ENCODE measurements around the gene PIK3C2B. TPM values are rescaled to one million over a fixed set of nuclear protein-coding genes. Genes with fewer than 3 reads are reported as not detected.

Gene PIK3C2B
- total and polyA plus RNA-seq, 2 donors (not counting 3 experiments of a cell fraction or from before 2014, with no cell fraction given) = 33.7 to 49.0 TPM

GRCh38 chr1:204450461-204451257 lies 43.9 kb downstream of the PIK3C2B start:
- dilution Hi-C loops (cut with MboI; ENCODE audit: extremely low pct_ligation_motif_present, low sequenced_read_pairs) (no loop called here), intact Hi-C loops (cut with micrococcal nuclease) (no loop called here)
- ChIA-PET CTCF (interaction anchor here (0.9 to 34.5 kb wide), 5 partner anchors 12 to 52 kb away, joined by 3 to 1267 read pairs (median 9); partner anchors contain the start of gene PIK3C2B), POLR2A (no interaction called here)
- H4K20me1 ChIP-seq (replicated peaks; ENCODE audit: control insufficient read depth, extremely low read depth, insufficient read depth, low read length) = no peaks in the 10 kb centered on the region
- no peaks in the 10 kb centered on the region for H3K9me1 ChIP-seq (replicated peaks; ENCODE audit: control insufficient read depth, extremely low read depth, insufficient read depth, low read length)
- BruUV-seq (replicated peaks) = no TSS peak
- no peaks in the 10 kb centered on the region for H3K9me3 ChIP-seq (replicated peaks; ENCODE audit: control insufficient read depth, insufficient read depth, low read length)
- no peak overlapping the region for H3K9ac ChIP-seq (replicated peaks; ENCODE audit: extremely low read depth, insufficient read depth, low read length)
- no peak overlapping the region for H2AFZ ChIP-seq (ENCODE audit: low read depth, low read length)
- no peak overlapping the region for H3K27ac ChIP-seq (ENCODE audit: insufficient read depth, low read depth, low read length)
- DNase-seq (ENCODE audit: low read depth, low spot score) = no peak
- H3K27me3 ChIP-seq (ENCODE audit: control insufficient read depth in 2 of 2, insufficient read depth in 2 of 2, low read length in 2 of 2) = no peaks in the 10 kb centered on the region
- H3K4me1 ChIP-seq (ENCODE audit: control insufficient read depth, extremely low read depth, insufficient read depth, low read length) = peaks cover 9% of the 10 kb centered on the region
- no peak for TF ChIP-seq GATA2 (IDR thresholded peaks at IDR 0.05; ENCODE audit: insufficient read depth, insufficient read length, low read depth, low read length)
- no peak for TF ChIP-seq FOS (IDR thresholded peaks at IDR 0.05; ENCODE audit: borderline replicate concordance, insufficient read depth, low read length)
- TF ChIP-seq POLR2AphosphoS5 (IDR thresholded peaks at IDR 0.05; ENCODE audit: insufficient read depth, low read depth, low read length) = no peak
- no peak for TF ChIP-seq JUN (IDR thresholded peaks at IDR 0.05; ENCODE audit: borderline replicate concordance, insufficient read depth, insufficient read length, low read depth)
- TF ChIP-seq CTCF (IDR thresholded peaks at IDR 0.05; ENCODE audit: extremely low read depth in 1 of 2, insufficient read depth in 1 of 2, low read depth in 1 of 2, low read length in 2 of 2) = no peak
- TF ChIP-seq MAX (IDR thresholded peaks at IDR 0.05; ENCODE audit: insufficient read depth, insufficient read length) = no peak
- TF ChIP-seq MYC (IDR thresholded peaks at IDR 0.05; ENCODE audit: low read depth, low read length) = no peak
- TF ChIP-seq POLR2A (IDR thresholded peaks at IDR 0.05; ENCODE audit: low read depth, low read length) = no peak
- no peak for TF ChIP-seq EZH2 (IDR thresholded peaks at IDR 0.05; ENCODE audit: borderline replicate concordance, low read depth, low read length, severe bottlenecking)
- H3K4me3 ChIP-seq (replicated peaks in 1 of 3; ENCODE audit: insufficient read depth in 1 of 3, low read depth in 1 of 3, low read length in 3 of 3) = no peak overlapping the region
- H3K79me2 ChIP-seq (ENCODE audit: control insufficient read depth, insufficient read depth, low read length) = no peaks in the 10 kb centered on the region
- peaks cover 0 to 37% of the 10 kb centered on the region in 2 experiments for H3K36me3 ChIP-seq (ENCODE audit: control insufficient read depth in 2 of 2, extremely low read depth in 1 of 2, insufficient read depth in 2 of 2, low read length in 2 of 2)
- no peak overlapping the region for H3K4me2 ChIP-seq (ENCODE audit: insufficient read depth, low read length)
- FAIRE-seq = no peak

All from endothelial cell of umbilical vein (primary cell).